Central memory CD8-positive, alpha-beta T cell (primary cell): Measurements from ENCODE around the gene CNOT10.
"Not testable (repeated sequence)": the region's sequence is repeated elsewhere in the genome, so short reads cannot be mapped to it uniquely, and the experiment has no call there.

Experiments
- ATAC-seq: fragments of 150-1000 bp; cut with Tn5 transposase; replicated peaks from 2 replicates; pipeline ENCODE4 v1.10.0; 2022; ENCODE audit warnings: mild to moderate bottlenecking, moderate FRiP score, moderate number of reproducible peaks; ENCODE audit not compliant: poor library complexity, severe bottlenecking; ENCODE audit errors: extremely low read depth
- DNase-seq, 2 donors: peaks; one replicate each; pipeline ENCODE4 v3.0.0; 2021; ENCODE audit warnings: low spot score in 2 of 2
- H3K27ac Mint-ChIP-seq: one replicate; pipeline ENCODE4 v1.8.0; 2022; ENCODE audit warnings: low read depth, mild to moderate bottlenecking, moderate library complexity, mixed read lengths
- H3K27me3 Mint-ChIP-seq: one replicate; pipeline ENCODE4 v1.8.0; 2022; ENCODE audit warnings: mixed read lengths
- H3K36me3 Mint-ChIP-seq: one replicate; pipeline ENCODE4 v1.8.0; 2022; ENCODE audit warnings: mild to moderate bottlenecking, moderate library complexity, mixed read lengths; ENCODE audit not compliant: insufficient read depth
- H3K4me1 Mint-ChIP-seq: one replicate; pipeline ENCODE4 v1.8.0; 2022; ENCODE audit warnings: mixed read lengths
- H3K4me3 Mint-ChIP-seq: one replicate; pipeline ENCODE4 v1.8.0; 2022; ENCODE audit warnings: mild to moderate bottlenecking, moderate library complexity, mixed read lengths
- H3K9me3 Mint-ChIP-seq: one replicate; pipeline ENCODE4 v1.8.0; 2022; ENCODE audit warnings: mixed read lengths

The CNOT10 gene

DNA sequence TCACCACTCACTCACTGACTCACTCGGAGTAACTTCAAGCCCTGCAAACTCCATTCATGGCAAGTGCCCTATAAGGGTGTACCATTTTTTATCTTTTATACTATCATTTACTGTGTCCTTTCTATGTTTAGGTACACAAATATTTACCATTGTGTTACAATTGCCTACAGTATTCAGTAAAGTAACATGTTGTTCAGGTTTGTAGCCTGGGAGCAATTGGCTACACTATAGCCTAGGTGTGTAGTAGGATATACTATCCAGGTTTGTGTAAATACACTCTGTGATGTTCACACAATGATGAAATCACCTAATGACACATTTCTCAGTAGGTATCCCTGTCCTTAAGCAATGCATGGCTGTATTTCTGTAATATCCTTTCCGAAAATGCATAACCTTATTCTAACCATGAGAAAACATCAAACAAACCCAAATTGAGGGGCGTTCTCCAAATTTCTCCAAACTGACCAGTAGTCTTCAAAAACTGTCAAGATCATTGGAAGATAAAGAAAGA is 17.9 kb upstream of the CNOT10 start:
- peaks cover 18% of the 10 kb centered on the region for H3K27me3 Mint-ChIP-seq
- ATAC-seq (no peak), DNase-seq (no peak)
- H3K4me3 Mint-ChIP-seq, result no peak overlapping the region
- no peaks in the 10 kb centered on the region for H3K36me3 Mint-ChIP-seq
- H3K4me1 Mint-ChIP-seq, result no peaks in the 10 kb centered on the region
- no peaks in the 10 kb centered on the region for H3K9me3 Mint-ChIP-seq
- H3K27ac Mint-ChIP-seq, result no peak overlapping the region

DNA sequence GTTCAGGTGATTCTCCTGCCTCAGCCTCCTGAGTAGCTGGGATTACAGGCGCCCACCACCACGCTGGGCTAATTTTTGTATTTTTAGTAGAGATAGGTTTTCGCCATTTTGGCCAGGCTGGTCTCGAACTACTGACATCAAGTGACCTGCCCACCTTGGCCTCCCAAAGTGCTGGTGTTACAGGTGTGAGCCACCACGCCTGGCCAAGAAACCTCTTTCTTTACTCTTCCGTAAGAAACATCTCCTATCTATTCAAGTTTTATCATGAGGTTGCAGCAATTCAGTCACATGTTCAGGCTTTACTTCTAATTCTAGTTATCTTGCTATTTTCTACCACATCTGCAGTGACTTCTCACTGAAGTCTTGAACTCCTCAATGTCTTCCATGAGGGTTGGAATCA is 15.8 kb upstream of the CNOT10 start:
- not testable (repeated sequence) for H3K27ac Mint-ChIP-seq, H3K4me1 Mint-ChIP-seq, H3K36me3 Mint-ChIP-seq, ATAC-seq, DNase-seq, H3K9me3 Mint-ChIP-seq, H3K4me3 Mint-ChIP-seq
- peaks cover 18% of the 10 kb centered on the region for H3K27me3 Mint-ChIP-seq

DNA sequence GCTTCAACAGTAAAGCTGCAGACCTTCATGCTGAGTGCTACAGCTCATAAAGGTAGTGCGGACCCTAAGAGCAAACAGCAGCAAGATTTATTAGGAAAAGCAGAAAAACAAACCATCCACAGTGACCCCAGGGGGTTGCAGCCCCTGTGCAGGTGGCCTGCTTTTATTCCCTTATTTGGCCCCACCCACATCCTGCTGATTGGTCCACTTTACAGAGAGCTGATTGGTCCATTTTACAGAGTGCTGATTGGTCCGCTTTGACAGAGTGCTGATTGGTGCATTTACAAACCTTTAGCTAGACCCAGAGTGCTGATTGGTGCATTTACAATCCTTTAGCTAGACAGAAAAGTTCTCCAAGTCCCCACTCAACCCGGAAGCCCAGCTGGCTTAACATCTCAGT is 11.3 kb upstream of the CNOT10 start:
- H3K27ac Mint-ChIP-seq, H3K4me1 Mint-ChIP-seq, H3K4me3 Mint-ChIP-seq, DNase-seq, ATAC-seq, H3K9me3 Mint-ChIP-seq, H3K36me3 Mint-ChIP-seq: not testable (repeated sequence)
- peaks cover 21% of the 10 kb centered on the region for H3K27me3 Mint-ChIP-seq

- ATAC-seq (no peak), DNase-seq (no peak)
- Mint-ChIP-seq H3K27ac (no peak overlapping the region), H3K9me3 (no peaks in the 10 kb centered on the region), H3K27me3 (peaks cover 12% of the 10 kb centered on the region), H3K4me3 (no peak overlapping the region), H3K4me1 (no peaks in the 10 kb centered on the region), H3K36me3 (no peaks in the 10 kb centered on the region)
Measured at GRCh38 chr3:32675164-32675563, 9.8 kb upstream of the CNOT10 start.

- Mint-ChIP-seq H3K4me1 (no peaks in the 10 kb centered on the region), H3K4me3 (no peak overlapping the region), H3K36me3 (no peaks in the 10 kb centered on the region), H3K27ac (no peak overlapping the region), H3K9me3 (no peaks in the 10 kb centered on the region), H3K27me3 (peaks cover 12% of the 10 kb centered on the region)
- ATAC-seq, result no peak
- no peak for DNase-seq
Measured at GRCh38 chr3:32675650-32676049, 9.3 kb upstream of the CNOT10 start.

- H3K4me1 Mint-ChIP-seq, result peaks cover 20% of the 10 kb centered on the region
Measured at GRCh38 chr3:32681811-32682210, 3.2 kb upstream of the CNOT10 start.

GRCh38 chr3:32684029-32684799 is 774 bp upstream of the CNOT10 start:
- DNase-seq, result no peak
- Mint-ChIP-seq H3K4me1 (peaks cover 31% of the 10 kb centered on the region), H3K36me3 (peaks cover 18% of the 10 kb centered on the region), H3K27me3 (no peaks in the 10 kb centered on the region), H3K27ac (peak overlapping the region; percentile 91), H3K9me3 (no peaks in the 10 kb centered on the region), H3K4me3 (peak overlapping the region; percentile 88)
- ATAC-seq, result peak; percentile 0

More at GRCh38 chr3:32681811-32682210, 3.2 kb upstream of the CNOT10 start:
- H3K27me3 Mint-ChIP-seq, result peaks cover 12% of the 10 kb centered on the region
- no peaks in the 10 kb centered on the region for H3K9me3 Mint-ChIP-seq
- DNase-seq (no peak), ATAC-seq (no peak)
- H3K27ac Mint-ChIP-seq, result no peak overlapping the region
- peaks cover 13% of the 10 kb centered on the region for H3K36me3 Mint-ChIP-seq
- H3K4me3 Mint-ChIP-seq, result no peak overlapping the region

GRCh38 chr3:32685543-32686185 is 676 bp downstream of the CNOT10 start:
- DNase-seq (no peak), ATAC-seq (no peak)
- Mint-ChIP-seq H3K9me3 (no peaks in the 10 kb centered on the region), H3K36me3 (peaks cover 18% of the 10 kb centered on the region), H3K4me3 (peak overlapping the region; percentile 88), H3K27me3 (no peaks in the 10 kb centered on the region), H3K27ac (peak overlapping the region; percentile 91), H3K4me1 (peaks cover 38% of the 10 kb centered on the region)

DNA sequence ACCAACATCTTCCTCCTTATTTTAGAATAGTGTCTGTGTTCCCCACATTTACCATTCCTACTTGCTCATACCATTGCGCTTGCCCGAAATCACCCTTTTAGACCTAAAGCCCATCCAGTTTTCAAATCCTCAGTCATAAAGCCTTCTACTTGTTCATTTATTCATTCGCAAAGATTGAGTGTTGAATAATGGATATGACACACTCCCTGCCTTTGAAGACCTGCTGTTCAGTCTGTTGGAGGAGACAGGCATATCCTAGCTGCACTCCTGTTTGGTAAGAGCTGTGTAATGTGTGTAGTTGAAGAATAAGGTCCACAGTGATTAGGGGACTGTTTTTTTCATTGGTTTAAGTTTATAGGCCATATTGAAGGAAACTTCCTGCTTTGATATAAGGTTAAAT is 1.7 kb downstream of the CNOT10 start:
- peak overlapping the region; percentile 88 for H3K4me3 Mint-ChIP-seq
- H3K27me3 Mint-ChIP-seq, result no peaks in the 10 kb centered on the region
- ATAC-seq (no peak), DNase-seq (no peak)
- no peaks in the 10 kb centered on the region for H3K9me3 Mint-ChIP-seq
- no peak overlapping the region for H3K27ac Mint-ChIP-seq
- peaks cover 38% of the 10 kb centered on the region for H3K4me1 Mint-ChIP-seq
- H3K36me3 Mint-ChIP-seq, result peaks cover 21% of the 10 kb centered on the region

DNA sequence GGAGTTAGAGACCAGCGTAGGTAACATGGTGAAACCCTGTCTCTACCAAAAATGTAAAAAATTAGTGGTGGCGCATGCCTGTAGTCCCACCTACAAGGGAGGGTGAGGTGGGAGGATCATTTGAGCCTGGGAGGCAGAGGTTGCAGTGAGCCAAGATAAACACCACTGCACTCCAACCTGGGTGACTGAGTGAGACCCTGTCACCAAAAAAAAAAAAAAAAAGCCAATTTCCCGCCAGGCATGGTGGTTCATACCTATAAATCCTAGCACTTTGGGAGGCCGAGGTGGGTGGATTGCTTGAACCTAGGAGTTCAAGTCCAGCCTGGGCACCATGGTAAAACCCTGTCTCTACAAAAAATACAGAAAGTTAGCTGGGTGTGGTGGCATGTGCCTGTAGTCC is 6.9 kb downstream of the CNOT10 start:
- H3K9me3 Mint-ChIP-seq, result no peaks in the 10 kb centered on the region
- H3K27ac Mint-ChIP-seq, result no peak overlapping the region
- DNase-seq (no peak), ATAC-seq (no peak)
- H3K4me3 Mint-ChIP-seq, result no peak overlapping the region
- peaks cover 13% of the 10 kb centered on the region for H3K36me3 Mint-ChIP-seq
- peaks cover 30% of the 10 kb centered on the region for H3K4me1 Mint-ChIP-seq
- H3K27me3 Mint-ChIP-seq, result no peaks in the 10 kb centered on the region

DNA sequence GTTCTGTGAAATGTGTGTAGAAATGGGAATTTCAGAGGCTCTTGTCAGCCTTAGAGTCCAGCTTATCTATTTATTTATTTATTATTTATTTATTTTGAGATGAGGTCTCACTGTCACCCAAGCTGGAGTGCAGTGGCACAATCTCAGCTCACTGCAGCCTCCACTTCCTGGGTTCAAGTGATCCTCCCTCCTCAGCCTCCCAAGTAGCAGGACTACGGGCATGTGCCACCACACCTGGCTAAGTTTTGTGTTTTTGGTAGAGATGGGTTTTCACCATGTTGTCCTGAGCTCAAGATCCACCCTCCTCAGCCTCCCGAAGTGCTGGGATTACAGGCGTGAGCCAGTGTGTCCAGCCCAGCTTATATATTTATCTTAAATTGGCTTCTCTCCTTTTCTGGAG is 11.5 kb downstream of the CNOT10 start:
- DNase-seq (no peak), ATAC-seq (no peak)
- Mint-ChIP-seq H3K4me1 (peaks cover 26% of the 10 kb centered on the region), H3K36me3 (peaks cover 7% of the 10 kb centered on the region), H3K27me3 (no peaks in the 10 kb centered on the region), H3K9me3 (no peaks in the 10 kb centered on the region), H3K27ac (no peak overlapping the region), H3K4me3 (no peak overlapping the region)

DNA sequence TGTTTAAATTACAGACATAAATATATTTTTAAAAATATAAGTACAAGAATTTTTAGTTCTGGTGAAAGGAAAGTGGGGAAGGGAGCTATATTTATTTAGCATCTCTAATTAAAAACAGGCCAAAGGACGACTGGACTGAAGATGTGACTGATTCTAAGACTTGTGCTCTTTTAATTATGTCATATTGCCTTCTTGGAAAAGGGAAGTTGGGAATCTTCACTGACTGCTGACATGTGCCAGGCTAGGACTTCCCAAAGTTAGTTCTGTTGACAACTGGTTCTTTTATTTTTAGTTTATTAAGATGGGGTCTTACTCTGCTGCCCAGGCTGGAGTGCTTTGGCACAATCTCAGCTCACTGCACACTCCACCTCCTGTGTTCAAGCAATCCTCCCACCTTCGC is 13.5 kb downstream of the CNOT10 start:
- Mint-ChIP-seq H3K9me3 (no peaks in the 10 kb centered on the region), H3K27ac (no peak overlapping the region), H3K4me1 (peaks cover 33% of the 10 kb centered on the region), H3K36me3 (peaks cover 10% of the 10 kb centered on the region), H3K27me3 (no peaks in the 10 kb centered on the region), H3K4me3 (no peak overlapping the region)
- ATAC-seq (no peak), DNase-seq (no peak)

DNA sequence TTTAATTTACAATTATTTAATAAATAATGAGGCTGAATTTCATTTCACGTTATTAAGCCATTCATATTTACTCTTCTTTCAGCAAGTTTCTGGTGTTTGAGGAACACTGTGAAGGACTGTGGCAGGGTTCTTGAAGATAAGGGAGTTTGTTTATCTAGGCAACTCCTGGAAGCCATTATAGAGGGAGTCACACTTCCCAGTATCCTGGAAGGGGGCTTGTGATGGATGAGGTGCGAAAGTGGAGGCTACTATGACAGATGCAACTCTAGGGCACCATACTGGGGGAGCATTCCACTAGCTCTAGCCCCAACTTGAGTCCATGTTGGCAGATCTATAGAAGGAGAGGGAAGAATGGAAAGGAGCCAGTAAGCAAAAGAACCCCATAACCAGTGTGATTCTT is 14.4 kb downstream of the CNOT10 start:
- Mint-ChIP-seq H3K4me3 (no peak overlapping the region), H3K36me3 (peaks cover 11% of the 10 kb centered on the region), H3K9me3 (no peaks in the 10 kb centered on the region), H3K27me3 (no peaks in the 10 kb centered on the region), H3K4me1 (peaks cover 35% of the 10 kb centered on the region), H3K27ac (no peak overlapping the region)
- ATAC-seq (no peak), DNase-seq (no peak)
